WTC11 (cell line): ENCODE data around the gene AIFM1. TPM values are rescaled to one million over a fixed set of nuclear protein-coding genes. Genes with fewer than 3 reads are reported as not detected.
A peak's percentile ranks its signal among the peaks of the same experiment; 100 is the strongest.

ENCODE experiments used
- ATAC-seq: fragments of 200-7000 bp; cut with Tn5 transposase; 2 replicates; pipeline ENCODE4 v1.10.0; 2021; ENCODE audit warnings: mild to moderate bottlenecking, moderate library complexity
- CTCF ChIA-PET: fragments of 300-600 bp; sonication (Branson Sonifier 250); formaldehyde crosslinking; loops from one replicate; lab custom pipeline; 2021; ENCODE audit warnings: antibody characterized with exemption; lab: Charles Lee
- POLR2A ChIA-PET: fragments of 350-600 bp; sonication (Branson Sonifier 250); formaldehyde crosslinking; loops from one replicate; lab custom pipeline; 2021; ENCODE audit warnings: antibody characterized with exemption; lab: Charles Lee
- DNase-seq: peaks from one replicate; pipeline ENCODE4 v3.0.0; 2021; ENCODE audit warnings: low spot score
- H3K27ac Mint-ChIP-seq: 2 replicates; pipeline ENCODE4 v1.8.0; 2021; ENCODE audit warnings: mixed read lengths
- H3K27me3 Mint-ChIP-seq: 2 replicates; pipeline ENCODE4 v1.8.0; 2021; ENCODE audit warnings: low read depth, mild to moderate bottlenecking, moderate library complexity, mixed read lengths
- H3K36me3 Mint-ChIP-seq: 2 replicates; pipeline ENCODE4 v1.8.0; 2021; ENCODE audit warnings: mixed read lengths
- H3K4me1 Mint-ChIP-seq: 2 replicates; pipeline ENCODE4 v1.8.0; 2022; ENCODE audit warnings: mixed read lengths
- H3K4me3 Mint-ChIP-seq: 2 replicates; pipeline ENCODE4 v1.8.0; 2021; ENCODE audit warnings: mild to moderate bottlenecking, moderate library complexity, mixed read lengths
- H3K9me3 Mint-ChIP-seq: 2 replicates; pipeline ENCODE4 v1.8.0; 2021; ENCODE audit warnings: mixed read lengths
- PRRX2 ChIP-seq: fragments of 250-450 bp; sonication (Bioruptor Pico); IDR thresholded peaks from 2 replicates; pipeline ENCODE4 v1.8.0; 2021; ENCODE audit warnings: mild to moderate bottlenecking
- TEAD4 ChIP-seq: sonication (generic); formaldehyde crosslinking; IDR thresholded peaks from 2 replicates; pipeline ENCODE4 v1.8.0; 2022; ENCODE audit warnings: mild to moderate bottlenecking, missing genetic modification reagents
- total RNA-seq: library from RNA; stranded (reverse); gene quantifications from 3 replicates; pipeline ENCODE4 v1.2.3, GENCODE V29; 2021
- TF ChIP-seq, protein P1 (sequence below): fragments of 250-450 bp; sonication (Bioruptor Pico); IDR thresholded peaks from 2 replicates; pipeline ENCODE4 v1.9.0; 2021; ENCODE audit warnings: mild to moderate bottlenecking, borderline replicate concordance
- TF ChIP-seq, protein P2 (sequence below): sonication (generic); formaldehyde crosslinking; conservative IDR thresholded peaks from 2 replicates; pipeline ENCODE4 v1.8.1; 2022; ENCODE audit warnings: mild to moderate bottlenecking, missing genetic modification reagents
- TF ChIP-seq, protein P3 (sequence below): fragments of 200-600 bp; IDR thresholded peaks from 2 replicates; pipeline ENCODE4 v1.8.0; 2022; ENCODE audit warnings: antibody characterized with exemption

The AIFM1 gene
- total RNA-seq, 1 experiment from 2014 or later, result 53.5 TPM

DNA sequence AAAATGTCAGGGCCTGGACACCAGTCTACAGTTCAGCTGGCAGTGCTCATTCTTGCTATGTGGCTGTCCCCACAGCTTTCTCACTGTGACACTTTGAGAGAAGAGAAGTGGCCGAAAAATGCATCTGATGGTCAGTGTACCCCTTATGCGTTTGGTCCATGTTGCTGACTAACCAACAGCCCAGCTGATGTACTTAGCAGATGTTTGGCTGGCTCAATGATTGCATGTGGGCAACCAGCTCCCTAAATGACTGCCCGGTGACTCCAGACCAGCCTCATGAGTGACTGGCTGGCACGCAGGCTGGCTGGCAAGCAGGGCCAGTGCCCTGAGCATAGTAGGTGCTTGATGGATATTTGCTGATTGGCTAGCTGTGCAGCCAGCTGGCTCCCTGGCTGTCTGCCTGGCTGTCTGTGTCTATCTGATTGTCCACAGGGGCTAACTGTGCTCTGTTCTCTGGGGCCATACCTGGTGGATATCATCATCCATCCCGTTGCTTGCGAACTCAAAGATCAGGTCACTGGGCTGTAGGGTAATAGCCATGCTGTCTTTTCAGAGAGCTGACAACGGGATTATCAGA lies 84.8 kb downstream of the AIFM1 start (continued):
- TF ChIP-seq, protein P1, sequence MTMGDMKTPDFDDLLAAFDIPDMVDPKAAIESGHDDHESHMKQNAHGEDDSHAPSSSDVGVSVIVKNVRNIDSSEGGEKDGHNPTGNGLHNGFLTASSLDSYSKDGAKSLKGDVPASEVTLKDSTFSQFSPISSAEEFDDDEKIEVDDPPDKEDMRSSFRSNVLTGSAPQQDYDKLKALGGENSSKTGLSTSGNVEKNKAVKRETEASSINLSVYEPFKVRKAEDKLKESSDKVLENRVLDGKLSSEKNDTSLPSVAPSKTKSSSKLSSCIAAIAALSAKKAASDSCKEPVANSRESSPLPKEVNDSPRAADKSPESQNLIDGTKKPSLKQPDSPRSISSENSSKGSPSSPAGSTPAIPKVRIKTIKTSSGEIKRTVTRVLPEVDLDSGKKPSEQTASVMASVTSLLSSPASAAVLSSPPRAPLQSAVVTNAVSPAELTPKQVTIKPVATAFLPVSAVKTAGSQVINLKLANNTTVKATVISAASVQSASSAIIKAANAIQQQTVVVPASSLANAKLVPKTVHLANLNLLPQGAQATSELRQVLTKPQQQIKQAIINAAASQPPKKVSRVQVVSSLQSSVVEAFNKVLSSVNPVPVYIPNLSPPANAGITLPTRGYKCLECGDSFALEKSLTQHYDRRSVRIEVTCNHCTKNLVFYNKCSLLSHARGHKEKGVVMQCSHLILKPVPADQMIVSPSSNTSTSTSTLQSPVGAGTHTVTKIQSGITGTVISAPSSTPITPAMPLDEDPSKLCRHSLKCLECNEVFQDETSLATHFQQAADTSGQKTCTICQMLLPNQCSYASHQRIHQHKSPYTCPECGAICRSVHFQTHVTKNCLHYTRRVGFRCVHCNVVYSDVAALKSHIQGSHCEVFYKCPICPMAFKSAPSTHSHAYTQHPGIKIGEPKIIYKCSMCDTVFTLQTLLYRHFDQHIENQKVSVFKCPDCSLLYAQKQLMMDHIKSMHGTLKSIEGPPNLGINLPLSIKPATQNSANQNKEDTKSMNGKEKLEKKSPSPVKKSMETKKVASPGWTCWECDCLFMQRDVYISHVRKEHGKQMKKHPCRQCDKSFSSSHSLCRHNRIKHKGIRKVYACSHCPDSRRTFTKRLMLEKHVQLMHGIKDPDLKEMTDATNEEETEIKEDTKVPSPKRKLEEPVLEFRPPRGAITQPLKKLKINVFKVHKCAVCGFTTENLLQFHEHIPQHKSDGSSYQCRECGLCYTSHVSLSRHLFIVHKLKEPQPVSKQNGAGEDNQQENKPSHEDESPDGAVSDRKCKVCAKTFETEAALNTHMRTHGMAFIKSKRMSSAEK (CRISPR knock-in tag), result no peak
- TF ChIP-seq TEAD4 (CRISPR knock-in tag), result no peak
- TF ChIP-seq, protein P2, sequence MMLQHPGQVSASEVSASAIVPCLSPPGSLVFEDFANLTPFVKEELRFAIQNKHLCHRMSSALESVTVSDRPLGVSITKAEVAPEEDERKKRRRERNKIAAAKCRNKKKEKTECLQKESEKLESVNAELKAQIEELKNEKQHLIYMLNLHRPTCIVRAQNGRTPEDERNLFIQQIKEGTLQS, result no peak

DNA sequence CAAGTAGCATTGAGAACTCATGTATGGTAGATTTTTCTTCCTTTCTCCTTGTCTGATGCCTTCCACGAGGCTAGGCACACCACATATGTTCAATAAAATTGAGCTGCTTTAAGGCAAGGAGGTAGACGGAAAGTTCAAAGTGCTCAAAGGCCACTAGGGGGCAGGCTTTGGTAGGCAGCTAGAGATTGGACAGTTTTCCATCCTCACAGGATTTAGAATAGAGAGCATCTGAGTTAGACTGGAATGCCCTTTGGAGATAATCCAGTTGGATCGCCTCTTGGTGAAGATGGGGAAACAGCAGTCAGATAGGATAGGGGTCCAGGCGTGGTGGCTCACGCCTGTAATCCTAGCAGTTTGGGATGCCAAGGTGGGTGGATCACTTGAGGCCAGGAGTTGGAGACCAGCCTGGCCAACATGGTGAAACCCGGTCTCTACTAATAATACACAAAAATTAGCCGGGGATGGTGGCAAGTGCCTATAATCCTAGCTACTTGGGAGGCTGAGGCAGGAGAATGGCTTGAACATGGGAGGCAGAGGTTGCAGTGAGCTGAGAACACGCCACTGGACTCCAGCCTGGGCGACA lies 85.7 kb downstream of the AIFM1 start:
- no peak overlapping the region for H3K4me3 Mint-ChIP-seq
- DNase-seq, result peak; percentile 52
- no peaks in the 10 kb centered on the region for H3K27me3 Mint-ChIP-seq
- TF ChIP-seq, protein P3, sequence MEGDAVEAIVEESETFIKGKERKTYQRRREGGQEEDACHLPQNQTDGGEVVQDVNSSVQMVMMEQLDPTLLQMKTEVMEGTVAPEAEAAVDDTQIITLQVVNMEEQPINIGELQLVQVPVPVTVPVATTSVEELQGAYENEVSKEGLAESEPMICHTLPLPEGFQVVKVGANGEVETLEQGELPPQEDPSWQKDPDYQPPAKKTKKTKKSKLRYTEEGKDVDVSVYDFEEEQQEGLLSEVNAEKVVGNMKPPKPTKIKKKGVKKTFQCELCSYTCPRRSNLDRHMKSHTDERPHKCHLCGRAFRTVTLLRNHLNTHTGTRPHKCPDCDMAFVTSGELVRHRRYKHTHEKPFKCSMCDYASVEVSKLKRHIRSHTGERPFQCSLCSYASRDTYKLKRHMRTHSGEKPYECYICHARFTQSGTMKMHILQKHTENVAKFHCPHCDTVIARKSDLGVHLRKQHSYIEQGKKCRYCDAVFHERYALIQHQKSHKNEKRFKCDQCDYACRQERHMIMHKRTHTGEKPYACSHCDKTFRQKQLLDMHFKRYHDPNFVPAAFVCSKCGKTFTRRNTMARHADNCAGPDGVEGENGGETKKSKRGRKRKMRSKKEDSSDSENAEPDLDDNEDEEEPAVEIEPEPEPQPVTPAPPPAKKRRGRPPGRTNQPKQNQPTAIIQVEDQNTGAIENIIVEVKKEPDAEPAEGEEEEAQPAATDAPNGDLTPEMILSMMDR, result peak; percentile 53
- TF ChIP-seq PRRX2 (CRISPR knock-in tag), result no peak
- H3K9me3 Mint-ChIP-seq, result no peaks in the 10 kb centered on the region
- POLR2A ChIA-PET, result interaction anchor here (0.7 kb wide), 1 partner anchor 174 kb away, joined by 3 read pairs; the partner anchor contains the start of gene UTP14A
- no peaks in the 10 kb centered on the region for H3K36me3 Mint-ChIP-seq
- H3K27ac Mint-ChIP-seq, result no peak overlapping the region
- CTCF ChIA-PET, result interaction anchor here (0.6 to 2.7 kb wide), 26 partner anchors 9 to 479 kb away, joined by 3 to 25 read pairs (median 4); partner anchors contain the start of genes ELF4 and RAB33A
- H3K4me1 Mint-ChIP-seq, result peaks cover 15% of the 10 kb centered on the region
- ATAC-seq, result peak; percentile 65

Other genes with a start within 250 kb of the AIFM1 start
- 9.3 to 12.0 TPM (median 9.6 TPM) in 3 replicates for gene BCORL1, start 183.2 kb downstream of the AIFM1 start, total RNA-seq
- 1.7 to 1.9 TPM (median 1.9 TPM) in 3 replicates for gene ELF4, start 55.3 kb downstream of the AIFM1 start, total RNA-seq
- 2.1 to 3.1 TPM (median 3.0 TPM) in 3 replicates for gene RAB33A, start 6.1 kb upstream of the AIFM1 start, total RNA-seq
- 11.8 to 15.0 TPM (median 12.1 TPM) in 3 replicates for gene ZNF280C, start 103.1 kb upstream of the AIFM1 start, total RNA-seq
- 14.5 to 21.2 TPM (median 16.1 TPM) in 3 replicates for gene SLC25A14, start 174.1 kb upstream of the AIFM1 start, total RNA-seq
- gene GPR119, start 219.8 kb upstream of the AIFM1 start, total RNA-seq, result not detected in 3 replicates
- 20.7 to 23.4 TPM (median 21.2 TPM) in 3 replicates for gene RBMX2, start 236.1 kb upstream of the AIFM1 start, total RNA-seq